Measurements from ENCODE around the gene KRT33A.

The KRT33A gene

DNA sequence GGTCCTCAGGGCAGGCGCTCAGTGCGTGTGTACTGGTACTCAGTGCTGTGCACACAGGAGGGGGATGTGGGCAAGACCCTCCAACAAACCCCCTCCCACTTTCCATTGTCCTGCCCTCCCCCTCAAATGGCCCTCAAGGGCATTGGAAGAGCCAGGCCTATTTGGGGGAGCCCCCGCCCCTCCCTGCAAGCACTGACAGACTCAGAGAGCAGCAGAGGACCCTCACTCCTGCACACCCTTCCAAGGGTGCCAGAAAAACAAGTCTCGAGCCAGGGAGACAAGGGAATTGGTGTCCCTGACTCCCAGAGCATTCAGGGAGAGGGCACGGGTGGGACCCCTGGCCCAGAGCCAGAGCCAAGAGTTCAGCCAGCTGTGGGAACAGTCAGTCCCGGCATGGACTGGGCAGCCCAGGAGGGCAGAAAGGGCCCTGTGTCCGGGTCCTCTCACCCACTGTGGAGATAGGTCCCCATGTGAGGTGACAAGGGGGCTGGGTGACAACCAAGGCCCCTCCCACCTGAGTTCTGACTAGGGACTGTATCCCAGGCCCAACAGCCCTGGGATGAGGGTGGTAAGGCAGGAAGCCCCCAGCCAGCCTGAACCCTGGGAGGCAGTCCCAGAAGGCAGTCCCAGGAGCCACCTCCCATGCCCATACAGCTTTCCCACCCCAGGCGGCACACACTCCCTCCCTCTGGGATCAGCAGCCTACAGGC lies 23.1 kb downstream of the KRT33A start:
- no peak for DNase-seq

DNA sequence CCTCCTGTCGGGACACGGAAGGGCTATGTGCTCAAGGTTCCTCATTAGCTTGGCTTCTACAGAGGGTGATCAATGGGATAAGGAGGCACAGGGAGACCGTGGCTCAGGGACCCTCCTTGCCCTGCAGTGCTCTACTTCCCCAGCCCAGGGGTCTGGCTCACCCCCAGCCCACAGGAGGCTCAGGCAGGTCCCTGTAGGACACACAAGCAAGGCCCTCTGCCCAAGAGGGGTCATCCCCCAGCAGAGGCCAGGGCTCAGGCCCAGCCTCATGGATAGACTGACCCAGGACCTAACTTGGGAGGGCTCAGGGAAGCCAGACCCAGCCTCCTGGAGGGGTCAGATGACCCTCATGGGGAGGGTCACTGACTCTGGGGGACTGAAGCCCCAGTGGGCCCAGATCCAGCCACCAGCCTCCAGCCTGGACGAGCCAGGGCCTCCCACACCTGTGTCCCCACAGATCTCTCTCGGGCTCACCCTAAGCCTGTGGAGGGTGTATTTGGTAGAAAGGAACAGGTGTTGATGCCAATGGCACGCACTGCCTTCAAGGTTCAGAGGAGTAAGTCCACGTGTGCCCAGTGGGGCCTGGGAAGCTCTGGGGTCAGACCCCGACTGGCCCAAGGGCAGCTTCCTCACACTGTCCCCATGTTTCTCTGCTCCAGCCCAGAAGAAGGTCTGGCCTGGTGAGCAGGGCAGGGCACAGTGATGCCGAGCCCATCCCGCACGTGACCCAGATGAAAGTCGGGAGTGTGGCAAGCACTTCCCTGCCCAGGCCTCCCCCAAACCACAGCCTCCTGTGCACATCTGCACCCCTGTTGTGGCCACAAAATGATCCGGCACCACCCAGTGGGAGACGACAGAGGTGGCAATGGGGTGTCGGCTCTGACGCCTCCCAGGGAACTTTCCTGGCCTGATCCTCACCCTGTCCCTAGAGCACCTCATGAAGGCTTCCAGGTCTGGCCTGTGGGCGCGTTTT lies 24.2 kb downstream of the KRT33A start:
- no peak for DNase-seq

DNA sequence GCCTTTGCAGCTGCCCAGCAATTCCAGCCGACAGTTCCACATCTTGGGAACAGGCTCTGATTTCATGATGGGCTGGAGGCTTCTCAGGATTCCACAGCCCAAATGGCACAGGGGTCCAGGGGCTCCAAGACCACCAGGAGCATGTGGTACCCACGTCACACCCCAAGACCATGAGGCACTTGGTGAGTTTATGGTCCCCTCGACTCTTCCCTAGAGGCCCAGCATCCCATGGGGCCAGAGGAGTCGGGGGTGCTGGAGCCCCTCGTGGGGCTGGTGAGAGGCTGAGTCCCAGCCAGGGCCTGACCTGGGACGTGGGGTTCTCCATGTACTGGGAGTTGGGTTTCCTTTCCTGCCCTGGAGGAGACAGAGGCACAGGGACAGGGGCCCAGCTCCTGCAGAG lies 25.0 kb downstream of the KRT33A start:
- no peak for DNase-seq

DNA sequence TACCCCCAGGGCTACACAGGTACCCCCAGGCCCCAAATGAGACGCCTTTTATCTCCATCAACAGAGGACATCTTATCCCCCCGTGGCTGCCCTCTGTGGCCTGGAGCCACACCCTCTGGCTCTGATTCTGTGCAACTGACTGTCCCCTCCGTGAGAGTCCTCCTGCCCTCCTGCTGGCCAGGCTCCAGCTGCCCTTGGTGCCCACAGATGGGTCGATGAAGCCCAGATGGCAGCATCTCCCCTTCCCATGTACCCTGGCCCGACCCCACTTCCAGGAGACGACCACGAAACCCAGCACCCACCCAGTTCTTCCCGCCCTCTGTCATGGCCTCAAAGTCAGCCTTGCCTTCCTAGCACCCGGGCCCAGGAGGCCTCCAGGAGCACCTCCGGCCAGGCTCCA lies 25.5 kb downstream of the KRT33A start:
- no peak for DNase-seq

DNA sequence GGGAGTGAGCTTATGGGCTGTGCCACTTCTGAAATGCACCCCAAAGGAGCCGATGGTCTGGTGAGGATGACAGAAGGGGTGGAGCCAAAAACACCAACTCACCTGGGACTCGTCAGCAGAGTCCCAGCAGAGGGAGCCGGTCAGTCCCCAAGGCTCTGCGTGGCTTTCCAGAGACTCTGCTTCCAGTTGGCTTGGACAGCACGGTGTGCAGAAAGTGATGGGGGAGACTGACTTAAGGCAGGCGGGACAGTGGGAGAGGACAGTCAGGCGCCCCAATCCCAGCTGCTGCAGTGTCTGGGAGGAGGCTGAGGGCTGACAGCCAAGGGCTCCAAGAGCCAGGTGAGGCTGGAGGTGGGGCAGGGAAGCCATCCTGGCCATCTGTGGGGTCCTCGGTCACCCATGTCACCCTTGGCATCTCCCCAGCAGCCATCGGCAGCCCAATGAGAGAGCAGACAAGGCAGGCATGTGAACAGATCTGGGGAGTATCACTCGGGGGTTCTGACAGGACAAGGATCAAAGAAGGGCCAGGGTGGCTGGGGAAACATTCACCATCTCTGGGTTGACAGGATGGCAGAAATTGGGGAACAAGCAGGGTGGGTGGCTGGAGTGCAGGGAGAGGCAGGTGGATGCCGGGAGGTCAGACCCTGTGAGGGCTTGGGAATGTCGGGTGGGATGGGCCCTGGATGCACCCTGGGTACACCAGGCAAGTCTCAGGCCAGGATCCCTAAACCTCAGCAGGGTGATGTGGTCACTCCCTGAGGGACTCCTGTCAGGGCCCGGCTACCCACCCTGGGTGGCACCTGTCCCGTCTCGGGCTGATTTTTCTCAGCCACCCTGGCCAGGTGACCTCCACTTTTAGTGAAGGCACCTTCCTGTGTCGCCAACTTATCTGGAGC lies 26.2 kb downstream of the KRT33A start:
- no peak for DNase-seq

DNA sequence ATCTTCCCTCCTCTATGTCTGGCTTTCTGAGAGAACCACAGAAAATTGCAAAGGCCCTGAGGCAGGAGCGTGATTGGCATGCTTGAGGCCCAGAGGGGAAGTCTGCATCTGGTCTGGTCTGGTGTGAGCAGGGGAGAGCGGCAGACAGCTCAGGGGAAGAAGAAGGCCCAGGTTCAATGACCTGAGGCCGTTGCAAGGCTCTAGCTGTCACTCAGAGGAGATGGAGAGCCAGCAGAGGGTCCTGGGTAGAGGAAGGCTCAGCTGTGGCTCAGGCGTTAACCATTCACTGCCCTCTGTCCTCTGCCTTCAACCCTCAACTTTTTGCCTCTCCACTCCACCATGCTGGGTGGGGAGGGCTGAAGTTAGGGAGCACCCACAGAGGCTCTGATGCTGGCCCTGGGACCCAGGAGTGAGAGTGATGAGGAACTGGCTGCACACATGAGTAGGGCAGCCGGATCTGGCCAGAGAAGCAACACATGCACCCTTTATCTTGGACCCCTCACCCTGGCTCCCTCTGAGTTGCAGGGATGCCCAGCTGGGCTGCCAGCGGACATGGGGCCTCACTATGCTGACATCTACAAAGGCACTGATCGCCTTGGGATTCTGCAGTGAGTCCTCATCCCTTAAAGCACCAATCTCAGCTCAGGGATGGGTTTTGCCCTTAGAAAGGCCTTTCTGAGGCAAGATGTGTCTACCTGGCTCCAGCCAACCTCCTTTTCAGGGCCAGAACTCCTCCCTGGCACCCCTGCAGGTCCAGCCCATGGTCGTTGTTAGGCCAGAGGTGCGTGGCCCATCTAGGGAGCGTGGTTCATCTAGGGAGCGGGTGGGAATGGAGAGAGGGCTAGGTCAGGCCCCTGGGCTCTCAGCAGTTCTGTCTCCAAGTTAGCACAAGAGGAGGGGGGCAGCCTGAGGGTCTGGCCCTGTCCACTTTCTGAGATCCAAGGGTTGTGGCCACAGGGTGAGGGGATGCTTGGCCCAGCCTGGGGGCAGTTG lies 27.4 kb downstream of the KRT33A start:
- DNase-seq = no peak

DNA sequence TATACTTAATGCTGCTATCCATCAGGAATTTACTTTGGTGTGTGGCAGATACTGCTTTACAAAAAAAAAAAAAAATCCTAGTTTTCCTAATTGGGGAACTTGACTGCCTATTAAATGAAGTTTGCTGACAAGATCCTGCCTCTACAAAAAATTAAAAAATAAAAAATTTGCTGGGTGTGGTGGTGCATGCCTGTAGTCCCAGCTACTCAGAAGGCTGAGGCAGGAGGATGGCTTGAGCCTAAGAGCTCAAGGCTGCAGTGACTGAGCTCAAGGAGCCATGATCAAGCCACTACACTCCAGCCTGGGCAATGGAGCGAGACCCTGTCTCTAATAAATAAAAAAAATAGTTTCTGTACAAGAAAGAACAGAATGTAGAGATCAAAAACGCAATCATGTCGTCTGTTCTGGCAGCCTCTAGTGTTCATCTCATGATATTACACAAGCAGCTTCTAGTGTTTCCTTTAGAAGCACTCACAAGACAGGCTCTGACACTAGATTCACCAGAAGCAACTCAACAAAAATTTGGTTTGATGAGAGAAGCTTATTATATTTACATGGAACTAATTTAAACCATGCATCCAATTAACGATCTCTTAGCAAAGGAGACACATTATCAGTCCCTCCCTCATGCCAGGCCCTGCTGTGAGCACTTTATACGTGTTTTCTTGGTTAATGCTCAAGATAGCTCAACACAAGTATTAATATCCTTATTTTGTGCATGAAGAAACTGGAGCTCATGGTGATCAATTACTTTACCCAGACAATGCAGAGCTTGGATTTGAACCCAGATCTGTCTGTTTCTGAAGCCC lies 28.3 kb downstream of the KRT33A start:
- DNase-seq = peak; percentile 8

DNA sequence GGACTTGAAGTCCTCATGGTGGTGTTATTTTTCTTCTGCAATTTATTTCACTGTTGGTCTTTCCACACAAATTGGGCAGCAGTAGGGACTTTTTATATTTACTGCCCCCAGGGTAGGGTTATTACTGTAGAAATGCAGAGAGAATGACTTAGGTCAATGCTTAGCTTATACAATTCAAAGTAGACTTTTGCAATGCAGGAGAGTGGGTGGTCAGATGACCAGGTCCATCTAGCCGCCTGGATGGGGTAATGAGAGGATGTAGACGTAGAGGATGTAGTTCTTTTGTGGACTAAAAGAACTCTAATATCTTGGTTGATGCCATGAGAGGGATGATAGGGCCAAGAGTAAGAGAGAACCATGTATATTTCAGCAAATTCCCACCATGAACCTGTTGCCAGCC lies 32.4 kb downstream of the KRT33A start:
- DNase-seq = no peak

DNA sequence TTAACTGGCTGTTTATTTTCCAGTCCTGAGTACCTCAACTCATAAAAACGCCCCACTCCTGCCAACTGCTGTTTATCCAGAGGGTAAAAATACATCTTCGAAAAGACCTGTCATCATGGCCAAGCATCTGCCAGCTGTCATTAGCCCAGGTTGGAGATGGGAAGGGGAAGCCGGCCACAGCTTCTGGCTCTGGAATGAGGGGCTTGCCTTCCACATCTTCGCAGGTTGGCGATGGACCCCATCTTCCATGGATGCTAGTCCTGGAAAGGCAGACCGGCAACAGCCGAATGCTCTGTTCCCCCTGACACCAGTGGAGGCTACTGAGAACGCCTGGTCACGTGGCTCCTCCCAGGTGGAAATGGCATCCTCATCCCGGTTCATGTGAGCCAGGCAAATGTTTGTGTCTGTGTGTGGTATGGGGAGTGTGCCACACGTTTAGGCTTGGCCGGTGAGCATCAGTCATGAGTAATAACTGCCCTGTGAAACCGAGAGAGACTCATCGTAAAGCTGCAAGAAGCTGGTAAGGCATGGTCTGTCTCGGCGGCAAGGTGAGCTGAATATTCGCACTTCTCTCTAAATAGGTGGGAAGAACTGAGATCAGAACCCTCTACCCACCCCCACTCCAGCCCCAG lies 34.7 kb downstream of the KRT33A start:
- DNase-seq = no peak

DNA sequence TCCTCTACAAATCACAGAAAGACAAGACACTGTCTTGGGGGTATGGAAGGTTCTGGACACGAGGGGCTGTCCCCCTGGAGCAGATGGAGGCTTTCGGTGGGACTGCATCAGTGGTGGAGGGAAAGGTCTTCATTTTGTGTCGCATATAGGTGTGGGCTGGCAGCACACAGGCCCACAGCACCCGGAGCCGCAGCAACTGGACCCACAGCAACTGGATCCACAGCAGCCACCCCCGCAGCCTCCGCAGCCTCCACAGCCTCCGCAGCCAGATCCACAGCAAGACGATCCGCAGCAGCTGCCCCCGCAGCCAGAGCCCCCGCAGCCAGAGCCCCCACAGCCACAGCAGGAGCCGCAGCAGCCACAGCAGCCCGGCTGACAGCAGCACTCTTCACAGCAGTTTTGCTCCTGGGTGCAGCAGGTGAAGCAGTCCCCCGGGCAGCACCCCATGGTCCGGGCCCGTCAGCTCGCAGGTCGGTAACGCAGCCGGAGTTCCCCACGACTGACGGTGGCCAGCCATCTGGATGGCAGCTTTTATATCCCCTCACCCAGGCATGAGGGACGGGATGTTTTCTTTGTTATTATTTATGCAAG lies 35.3 kb downstream of the KRT33A start, which contains the start of gene KRTAP17-1:
Gene KRTAP17-1, minus strand, starts transcription at position 507 of the 591 bp plus-strand sequence. Its CDS starts 60 bp downstream, at position 447.
- DNase-seq = no peak

DNA sequence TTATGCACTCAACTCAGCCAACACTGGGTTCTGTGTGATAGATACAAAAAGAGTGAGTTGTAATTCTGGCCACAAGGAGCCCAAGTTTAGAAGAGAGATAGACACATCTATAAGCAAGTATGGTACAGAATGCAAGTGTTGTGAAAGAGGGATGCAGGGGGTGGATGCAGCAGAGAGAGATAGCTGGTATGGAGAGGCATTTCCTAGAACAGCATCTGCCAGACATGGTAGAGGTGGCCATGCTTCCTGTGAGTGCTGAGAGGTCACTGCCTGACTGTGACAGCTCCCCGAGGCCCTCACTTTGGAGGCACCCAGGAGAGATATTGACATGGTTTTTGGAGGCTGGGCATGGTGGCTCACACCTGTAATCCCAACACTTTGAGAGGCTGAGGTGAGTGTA lies 39.5 kb downstream of the KRT33A start:
- no peak for DNase-seq

DNA sequence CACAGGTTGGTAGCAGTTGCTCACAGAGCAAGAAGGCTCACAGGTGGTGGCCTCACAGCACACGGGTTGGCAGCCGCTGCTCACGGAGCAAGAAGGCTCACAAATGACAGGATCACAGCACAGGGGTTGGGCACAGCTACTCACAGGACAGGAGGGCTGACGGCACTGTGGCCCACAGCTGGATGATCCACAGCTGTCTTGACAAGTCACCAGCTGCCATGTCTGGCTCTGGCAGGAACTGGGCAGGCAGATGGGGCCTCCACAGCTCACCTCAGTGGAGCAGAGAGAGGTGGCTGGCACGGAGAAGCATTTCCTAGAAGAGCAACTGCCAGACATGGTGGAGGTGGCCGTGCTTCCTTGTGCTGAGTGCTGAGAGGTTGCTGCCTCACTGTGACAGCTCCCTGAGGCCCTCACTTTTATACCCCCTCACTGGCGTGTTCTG lies 41.7 kb downstream of the KRT33A start, which contains the start of gene KRTAP16-1:
Gene KRTAP16-1, minus strand, starts transcription at position 392 of the 442 bp plus-strand sequence. Its CDS starts 56 bp downstream, at position 336.
- DNase-seq = no peak

DNA sequence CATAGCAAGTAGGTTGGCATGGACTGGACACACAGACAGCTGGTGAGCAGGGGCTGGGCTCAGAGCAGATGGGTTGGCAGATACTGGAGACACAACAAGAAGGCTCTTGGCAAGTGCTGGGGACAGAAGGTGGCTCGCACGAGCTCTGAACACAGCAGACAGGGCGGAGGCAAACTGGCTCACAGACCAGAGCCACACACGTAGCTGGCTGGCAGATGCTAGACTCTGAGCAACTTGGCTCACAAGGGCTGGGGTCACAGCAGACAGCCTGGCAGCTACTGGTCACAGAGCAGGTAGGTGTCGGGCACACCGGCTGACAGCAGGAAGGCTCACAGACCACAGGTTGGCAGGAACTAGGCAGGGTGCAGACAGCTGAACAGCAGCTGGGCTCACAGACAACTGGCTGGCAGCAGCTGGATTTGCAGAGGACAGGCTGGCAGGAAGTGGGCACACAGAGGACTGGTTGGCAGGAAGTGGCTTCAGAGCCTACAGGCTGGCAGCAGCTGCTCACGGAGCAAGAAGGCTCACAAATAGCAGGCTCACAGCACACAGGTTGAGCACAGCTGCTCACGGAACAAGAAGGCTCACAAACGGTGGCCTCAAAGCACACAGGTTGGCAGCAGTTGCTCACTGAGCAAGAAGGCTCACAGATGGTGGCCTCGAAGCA lies 42.2 kb downstream of the KRT33A start:
- DNase-seq = no peak

DNA sequence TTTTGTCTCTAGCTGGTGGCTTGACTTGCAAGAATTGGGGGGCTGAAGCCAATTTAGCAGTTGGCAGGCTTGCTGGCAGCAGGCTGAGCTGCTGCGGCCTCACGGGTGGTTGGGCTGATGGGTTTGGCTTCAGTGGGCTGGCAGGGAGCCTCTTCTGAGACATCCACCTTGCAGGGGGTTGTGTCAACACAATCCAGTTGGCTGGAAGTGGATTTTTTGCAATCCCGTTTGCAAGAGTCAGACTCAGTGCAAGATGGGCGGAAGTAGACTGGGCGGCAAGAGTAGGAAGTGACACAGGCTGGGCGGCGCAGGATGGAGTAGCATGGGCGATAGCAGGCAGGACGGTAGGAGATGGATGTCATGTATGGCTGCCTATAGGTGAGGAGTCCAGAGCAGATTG lies 43.0 kb downstream of the KRT33A start:
- DNase-seq = no peak

DNA sequence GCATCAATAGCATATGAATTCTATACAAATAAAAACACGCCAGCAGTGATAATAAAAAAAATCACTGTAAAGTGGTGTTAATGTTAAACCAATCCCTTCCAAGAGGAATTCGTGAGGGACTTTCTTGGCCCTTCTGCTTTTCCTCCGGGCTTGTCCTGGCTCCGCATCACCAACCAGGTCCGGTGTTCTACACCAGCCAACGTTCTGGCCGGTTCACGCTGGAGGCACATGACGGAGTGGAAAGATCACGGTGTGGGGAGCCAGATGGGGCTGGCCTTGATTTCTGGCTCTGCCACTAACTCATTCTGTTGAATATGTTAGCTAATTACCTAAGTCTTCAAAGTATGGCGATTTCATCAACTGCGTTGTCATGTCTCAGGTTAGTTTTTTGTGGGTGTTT lies 46.5 kb downstream of the KRT33A start:
- no peak for DNase-seq

DNA sequence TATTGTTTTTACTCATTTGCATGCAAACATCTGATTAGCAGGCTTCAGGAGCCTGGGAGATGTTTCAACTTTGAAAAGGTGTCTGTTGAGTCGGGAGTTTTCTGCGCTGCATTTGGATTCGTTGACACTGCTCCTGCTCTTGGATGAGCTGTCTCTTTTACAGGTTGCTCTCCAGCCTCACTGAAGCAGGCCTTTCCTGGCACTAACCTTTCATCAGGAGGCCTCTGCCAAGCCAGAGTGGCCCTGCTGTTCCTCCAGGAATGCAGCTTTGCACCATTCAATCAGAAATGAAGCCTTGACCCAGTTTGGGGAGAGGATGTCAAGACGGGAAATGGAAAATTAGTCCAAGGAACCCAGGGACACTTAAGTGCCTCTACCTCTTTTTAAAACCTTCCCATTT lies 47.6 kb downstream of the KRT33A start:
- DNase-seq = no peak

DNA sequence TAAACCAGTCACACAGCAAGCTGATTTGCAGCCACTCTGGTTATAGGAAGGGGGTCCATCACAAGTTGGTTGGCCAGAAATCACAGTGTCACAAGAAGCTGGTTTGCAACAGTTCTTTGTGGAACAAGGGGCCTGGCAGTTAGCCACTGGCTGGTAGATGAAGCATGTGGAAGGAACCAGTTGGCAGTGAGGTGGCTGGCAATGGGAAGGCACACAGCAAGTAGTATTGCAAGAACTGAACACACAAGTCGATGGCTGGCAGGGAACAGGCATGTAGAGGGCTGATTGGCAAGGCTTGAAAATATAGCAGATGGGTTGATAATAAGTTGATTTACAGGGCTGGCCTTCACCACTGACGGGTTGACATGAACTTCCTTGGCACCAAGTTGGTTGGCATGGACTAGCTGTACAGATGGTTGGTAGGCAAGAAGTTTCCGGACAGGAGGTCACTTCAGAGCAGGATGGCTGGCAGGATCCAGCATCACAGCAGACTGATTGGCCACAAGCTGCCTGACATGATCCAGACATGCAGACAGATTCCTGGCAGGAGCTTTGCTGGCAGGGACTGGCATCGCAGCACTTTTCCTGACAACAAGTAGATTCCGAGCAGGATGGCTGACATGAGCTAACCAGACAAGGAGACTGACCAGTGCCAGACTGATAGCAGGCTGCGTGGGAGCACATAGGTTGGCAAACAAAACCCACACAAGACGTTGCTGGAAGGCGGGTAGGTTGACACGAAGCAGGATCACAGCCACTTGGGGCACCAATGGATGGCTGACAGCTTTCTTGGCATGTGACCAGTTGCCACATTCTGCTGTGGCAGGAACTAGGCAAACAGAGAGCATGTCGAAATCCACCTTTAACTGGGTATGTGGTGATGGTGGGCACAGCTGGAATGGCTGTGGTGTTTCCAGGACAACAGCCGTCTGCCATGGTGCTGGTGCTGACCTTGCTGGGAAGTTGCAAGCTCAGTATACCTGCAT lies 48.4 kb downstream of the KRT33A start, which contains the start of gene KRTAP29-1:
Gene KRTAP29-1, minus strand, starts transcription at position 936 of the 986 bp plus-strand sequence. Its CDS starts 0 bp downstream, at position 936.
- DNase-seq = no peak
